ENCODE measurements around the gene TGFB2. TPM values are rescaled to one million over a fixed set of nuclear protein-coding genes. Genes with fewer than 3 reads are reported as not detected.

Gene TGFB2
- total RNA-seq, 1 experiment from 2014 or later: 1.2 TPM

DNA sequence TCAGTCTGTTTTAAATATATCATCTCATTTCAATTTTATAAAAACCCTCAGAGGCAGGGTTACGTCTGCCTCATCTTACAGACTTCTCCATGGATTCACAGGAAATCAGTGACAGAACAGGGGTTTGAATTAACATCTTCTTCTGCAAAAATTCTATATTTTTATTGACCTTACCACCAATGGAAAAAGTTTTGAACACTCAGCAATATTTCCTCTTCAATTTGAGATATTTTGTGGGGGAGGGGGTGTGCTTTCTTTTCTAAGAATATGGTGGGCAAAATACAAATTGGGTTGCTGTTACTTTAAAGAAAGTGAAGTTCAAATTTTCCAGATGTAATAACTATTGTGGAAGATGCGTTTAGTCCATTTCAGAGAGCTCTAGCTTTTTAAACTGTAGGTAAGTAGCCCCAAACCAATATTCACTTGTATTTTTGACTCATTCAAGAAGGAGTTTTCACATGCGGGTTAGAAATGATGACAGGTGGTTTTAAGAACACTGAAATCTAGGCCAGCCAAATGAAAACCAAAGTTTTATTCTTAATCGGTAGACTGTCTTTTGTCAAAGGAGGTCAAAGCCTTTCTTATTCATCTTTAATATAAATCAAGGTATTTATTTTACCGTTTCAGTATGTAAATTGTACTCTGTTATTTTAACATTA, 17.4 kb downstream of the TGFB2 start:
- intact Hi-C loops (cut with micrococcal nuclease; ENCODE audit: unreplicated experiment): loop anchor here (10.0 kb wide), 1 partner anchor 612 kb away; no protein-coding TSS in a partner anchor
- H3K27me3 ChIP-seq (replicated peaks; ENCODE audit: insufficient read depth, low read depth, low read length, poor library complexity): no peaks in the 10 kb centered on the region
- H3K4me1 ChIP-seq (ENCODE audit: insufficient read depth, low read length, poor library complexity, severe bottlenecking): no peaks in the 10 kb centered on the region
- no peaks in the 10 kb centered on the region for H3K36me3 ChIP-seq (ENCODE audit: insufficient read depth, low read length, poor library complexity, severe bottlenecking)
- H3K9me3 ChIP-seq (ENCODE audit: low read depth, low read length, poor library complexity, severe bottlenecking): no peaks in the 10 kb centered on the region
- CTCF ChIA-PET: no interaction called here
- no peak for TF ChIP-seq EZH2 (IDR thresholded peaks at IDR 0.05; ENCODE audit: borderline replicate concordance, low read depth, low read length, poor library complexity, severe bottlenecking)
- TF ChIP-seq, protein P1, sequence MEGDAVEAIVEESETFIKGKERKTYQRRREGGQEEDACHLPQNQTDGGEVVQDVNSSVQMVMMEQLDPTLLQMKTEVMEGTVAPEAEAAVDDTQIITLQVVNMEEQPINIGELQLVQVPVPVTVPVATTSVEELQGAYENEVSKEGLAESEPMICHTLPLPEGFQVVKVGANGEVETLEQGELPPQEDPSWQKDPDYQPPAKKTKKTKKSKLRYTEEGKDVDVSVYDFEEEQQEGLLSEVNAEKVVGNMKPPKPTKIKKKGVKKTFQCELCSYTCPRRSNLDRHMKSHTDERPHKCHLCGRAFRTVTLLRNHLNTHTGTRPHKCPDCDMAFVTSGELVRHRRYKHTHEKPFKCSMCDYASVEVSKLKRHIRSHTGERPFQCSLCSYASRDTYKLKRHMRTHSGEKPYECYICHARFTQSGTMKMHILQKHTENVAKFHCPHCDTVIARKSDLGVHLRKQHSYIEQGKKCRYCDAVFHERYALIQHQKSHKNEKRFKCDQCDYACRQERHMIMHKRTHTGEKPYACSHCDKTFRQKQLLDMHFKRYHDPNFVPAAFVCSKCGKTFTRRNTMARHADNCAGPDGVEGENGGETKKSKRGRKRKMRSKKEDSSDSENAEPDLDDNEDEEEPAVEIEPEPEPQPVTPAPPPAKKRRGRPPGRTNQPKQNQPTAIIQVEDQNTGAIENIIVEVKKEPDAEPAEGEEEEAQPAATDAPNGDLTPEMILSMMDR (conservative IDR thresholded peaks at IDR 0.05; ENCODE audit: low read depth, low read length): no peak
- H3K27ac ChIP-seq (ENCODE audit: low read depth, low read length, poor library complexity, severe bottlenecking): no peak overlapping the region
- DNase-seq (ENCODE audit: low spot score): no peak
- POLR2A ChIA-PET (ENCODE audit: low non-redundant PET): no interaction called here
- no TSS peak for BruUV-seq (replicated peaks)
- H3K4me3 ChIP-seq (ENCODE audit: low read depth, low read length, poor library complexity, severe bottlenecking): no peak overlapping the region

DNA sequence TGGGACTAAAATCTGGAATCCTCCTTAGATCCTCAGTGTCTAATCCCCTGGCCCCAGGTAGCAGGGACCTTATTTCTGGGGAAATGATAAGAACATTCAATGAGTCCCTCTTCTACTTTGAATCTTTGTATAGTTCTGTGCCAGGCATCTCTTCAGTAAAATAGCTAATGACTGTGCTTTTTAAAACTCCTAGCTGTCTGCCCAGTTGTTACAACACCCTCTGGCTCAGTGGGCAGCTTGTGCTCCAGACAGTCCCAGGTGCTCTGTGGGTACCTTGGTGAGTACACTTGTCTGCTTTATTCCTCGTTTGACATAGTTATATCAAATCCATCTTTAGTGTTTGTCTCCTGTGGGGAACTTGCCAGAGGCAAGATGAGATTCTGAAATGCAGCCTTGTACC, 18.0 kb downstream of the TGFB2 start:
- H3K4me1 ChIP-seq (ENCODE audit: insufficient read depth, low read length, poor library complexity, severe bottlenecking): no peaks in the 10 kb centered on the region
- TF ChIP-seq EZH2 (IDR thresholded peaks at IDR 0.05; ENCODE audit: borderline replicate concordance, low read depth, low read length, poor library complexity, severe bottlenecking): no peak
- TF ChIP-seq, protein P1 (conservative IDR thresholded peaks at IDR 0.05; ENCODE audit: low read depth, low read length): no peak
- ChIA-PET POLR2A (ENCODE audit: low non-redundant PET) (no interaction called here), CTCF (no interaction called here)
- no peak overlapping the region for H3K27ac ChIP-seq (ENCODE audit: low read depth, low read length, poor library complexity, severe bottlenecking)
- no peak overlapping the region for H3K4me3 ChIP-seq (ENCODE audit: low read depth, low read length, poor library complexity, severe bottlenecking)
- no TSS peak for BruUV-seq (replicated peaks)
- intact Hi-C loops (cut with micrococcal nuclease; ENCODE audit: unreplicated experiment): loop anchor here (10.0 kb wide), 1 partner anchor 612 kb away; no protein-coding TSS in a partner anchor
- H3K36me3 ChIP-seq (ENCODE audit: insufficient read depth, low read length, poor library complexity, severe bottlenecking): no peaks in the 10 kb centered on the region
- H3K9me3 ChIP-seq (ENCODE audit: low read depth, low read length, poor library complexity, severe bottlenecking): no peaks in the 10 kb centered on the region
- no peaks in the 10 kb centered on the region for H3K27me3 ChIP-seq (replicated peaks; ENCODE audit: insufficient read depth, low read depth, low read length, poor library complexity)
- no peak for DNase-seq (ENCODE audit: low spot score)

DNA sequence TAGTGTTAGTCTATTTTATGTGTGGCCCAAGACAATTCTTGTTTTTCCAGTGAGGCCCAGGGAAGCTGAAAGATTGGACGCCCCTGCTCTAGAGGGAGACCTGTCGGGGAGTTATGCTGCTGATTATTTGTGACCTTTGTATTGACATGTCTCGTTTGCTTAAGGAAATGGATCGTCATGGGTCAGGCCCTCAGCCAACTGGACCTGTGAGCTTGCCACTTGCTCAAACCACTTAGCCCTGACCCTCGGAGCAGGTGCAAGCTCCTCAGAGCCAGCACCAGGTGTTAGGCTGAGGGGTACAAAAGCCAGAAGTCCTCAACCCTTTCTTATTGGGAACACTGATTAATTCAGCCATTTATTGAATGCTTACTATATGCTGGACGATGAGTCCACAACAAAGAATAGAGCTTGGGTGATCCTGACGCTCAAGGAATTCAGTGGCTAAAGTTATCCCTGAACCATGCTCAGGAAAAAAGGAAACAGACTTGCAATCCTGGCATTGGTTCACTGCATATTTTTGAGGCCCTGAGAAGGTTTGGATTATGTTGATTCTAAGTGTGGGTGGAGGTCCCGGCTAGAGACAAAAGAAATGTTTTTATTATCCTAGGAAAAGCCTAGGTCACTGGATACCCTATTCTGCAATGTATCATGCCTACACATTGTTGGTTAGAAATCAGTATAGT, 19.0 kb downstream of the TGFB2 start:
- Histone ChIP-seq H3K9me3 (ENCODE audit: low read depth, low read length, poor library complexity, severe bottlenecking) (no peaks in the 10 kb centered on the region), H3K4me3 (ENCODE audit: low read depth, low read length, poor library complexity, severe bottlenecking) (no peak overlapping the region), H3K27ac (ENCODE audit: low read depth, low read length, poor library complexity, severe bottlenecking) (no peak overlapping the region), H3K27me3 (replicated peaks; ENCODE audit: insufficient read depth, low read depth, low read length, poor library complexity) (no peaks in the 10 kb centered on the region), H3K4me1 (ENCODE audit: insufficient read depth, low read length, poor library complexity, severe bottlenecking) (no peaks in the 10 kb centered on the region), H3K36me3 (ENCODE audit: insufficient read depth, low read length, poor library complexity, severe bottlenecking) (no peaks in the 10 kb centered on the region)
- ChIA-PET POLR2A (ENCODE audit: low non-redundant PET) (no interaction called here), CTCF (no interaction called here)
- intact Hi-C loops (cut with micrococcal nuclease; ENCODE audit: unreplicated experiment): loop anchor here (10.0 kb wide), 1 partner anchor 611 kb away; no protein-coding TSS in a partner anchor
- no peak for DNase-seq (ENCODE audit: low spot score)
- BruUV-seq (replicated peaks): no TSS peak
- TF ChIP-seq, protein P1 (conservative IDR thresholded peaks at IDR 0.05; ENCODE audit: low read depth, low read length): no peak
- no peak for TF ChIP-seq EZH2 (IDR thresholded peaks at IDR 0.05; ENCODE audit: borderline replicate concordance, low read depth, low read length, poor library complexity, severe bottlenecking)

All from A673 (cell line).